Heart right ventricle (tissue), 16 donors: ENCODE results near the gene SEMA3C. TPM values are rescaled to one million over a fixed set of nuclear protein-coding genes. Genes with fewer than 3 reads are reported as not detected.

Source experiments
- ATAC-seq, 8 donors: fragments of 200-7000 bp; cut with Tn5 transposase; one replicate each; pipeline ENCODE4 v1.9.1; 2020; ENCODE audit warnings: mild to moderate bottlenecking in 8 of 8, moderate library complexity in 8 of 8, moderate number of reproducible peaks in 1 of 8
- DNase-seq, 2 donors: peaks; one replicate each; pipeline ENCODE4 v3.0.0-alpha.2; 2020
- H3K27ac ChIP-seq, 10 donors: fragments of 200-600 bp; sonication (generic) in 2 of 10; one replicate each; pipeline versions ENCODE4 v1.5.0 to v1.8.0; 2020 to 2022; ENCODE audit warnings: mild to moderate bottlenecking in 3 of 10
- H3K27me3 ChIP-seq, 7 donors: fragments of 200-600 bp; one replicate each; pipeline ENCODE4 v1.8.0; 2021 to 2022; ENCODE audit warnings: mild to moderate bottlenecking in 2 of 7
- H3K36me3 ChIP-seq, 9 donors: fragments of 200-600 bp; sonication (generic) in 1 of 9; one replicate each; pipeline versions ENCODE4 v1.5.0 to v1.8.0; 2020 to 2022; ENCODE audit warnings: mild to moderate bottlenecking in 2 of 9
- H3K4me1 ChIP-seq, 9 donors: fragments of 200-600 bp; sonication (generic) in 1 of 9; one replicate each; pipeline versions ENCODE4 v1.5.0 to v1.8.0; 2020 to 2022; ENCODE audit warnings: mild to moderate bottlenecking in 4 of 9
- H3K4me3 ChIP-seq, 10 donors: fragments of 200-600 bp; sonication (generic) in 2 of 10; one replicate each; pipeline versions ENCODE4 v1.5.0 to v1.8.0; 2020 to 2022; ENCODE audit warnings: mild to moderate bottlenecking in 7 of 10, moderate library complexity in 2 of 10
- H3K9me3 ChIP-seq, 11 donors: fragments of 200-600 bp in 10 of 11; sonication (generic) in 2 of 11; one replicate each; pipeline versions ENCODE4 v1.5.0 to v1.8.0; 2013 to 2022; ENCODE audit warnings: mild to moderate bottlenecking in 2 of 11, control low read depth in 1 of 11, moderate library complexity in 1 of 11
- CTCF ChIP-seq, 9 donors: fragments of 200-600 bp; sonication (generic) in 2 of 9; IDR thresholded peaks; one replicate each; pipeline versions ENCODE4 v1.5.0 to v1.8.0; 2021 to 2022; ENCODE audit warnings: antibody characterized with exemption in 9 of 9, mild to moderate bottlenecking in 5 of 9, moderate library complexity in 1 of 9
- WGBS, 2 donors: extraction: QIAGEN DNeasy Blood & Tissue Kit; methylation state at CpG; one replicate each; pipeline ENCODE4 v1.1.7; 2013; ENCODE audit warnings: inconsistent platforms in 1 of 2; 5-methylcytosine and 5-hydroxymethylcytosine counted together
- intact Hi-C, 10 donors: fragments of 100-400 bp; cut with DNase I; formaldehyde crosslinking; loops; one replicate each; pipeline versions ENCODE4 v1.11.1 to v1.14.2; 2022
- polyA plus RNA-seq, 2 donors: library from polyadenylated mRNA; stranded (reverse); fragments of 200-250 nt; gene quantifications; one replicate each; pipeline ENCODE4 v1.2.3, GENCODE V29; 2013
- total RNA-seq, 10 donors: library from RNA; stranded (reverse); fragmentation: NEBNext Ultra II Directional in 3 of 10; extraction: Animal tissue kit (Norgen Biotek cat#: 25700) in 3 of 10; gene quantifications; one replicate each; pipeline versions ENCODE4 v1.2.1 to v1.2.4, GENCODE V29; 2021 to 2023
- donor health status: Arrhythmogenic right ventricular cardiomyopathy.
- donor health status: ischemic (EF 13 %, LVEDD 7.1; RV severe dilation, severe dysfunction).
- donor health status: healthy with polysubstance abuse.
- donor health status: DM: no; HTN: yes; CAD: no.
- donor health status: DM: no; HTN: no; CAD: no.
- donor health status: ischemic (EF 25% LVEDD 6.9; RV normal size, moderate dysfunction).
- donor health status: ischemic (EF 25% LVEDD 5.7; RV mildly dilated, moderate dysfunction).
- donor health status: healthy.
- donor health status: DM: yes; HTN: yes; CAD: no.
- donor health status: Ischemic cardiomyopathy.
- donor health status: ischemic (EF 35%, LVEDD 5.7; RV mildly dilated, moderate dysfunction).
- donor health status: nonischemic (EF 11% LVEDD 7.7; RV severe dilation, severe dysfunction).
- donor health status: DM: yes; HTN: yes; CAD: no.
- donor health status: PGD.
- donor health status: ischemic (EF 29% LVEDD 5.4; RV normal size, mild dysfunction).
- donor health status: nonischemic (EF 23%, LVEDD 6.1; RV moderate dilation, normal function).

SEMA3C gene
- total and polyA plus RNA-seq, 12 donors, result 14.5 to 83.2 (median 57.3) TPM

- Histone ChIP-seq H3K36me3 (no peaks in the 10 kb centered on the region), H3K9me3 (no peaks in the 10 kb centered on the region), H3K27me3 (no peaks in the 10 kb centered on the region), H3K27ac (no peak overlapping the region), H3K4me1 (peaks cover 0 to 12% (median 3%) of the 10 kb centered on the region in 9 donors), H3K4me3 (no peak overlapping the region)
- DNase-seq (no peak), ATAC-seq (no peak)
- 64 to 73% methylated on average over 3 of the region's 3 CpGs for WGBS, 2 donors
- intact Hi-C loops, result no loop called here
- no peak for TF ChIP-seq CTCF (IDR thresholded peaks at IDR 0.05)
Measured at GRCh38 chr7:80821771-80822319, 97.0 kb downstream of the SEMA3C start.

- no peak overlapping the region for H3K27ac ChIP-seq
- intact Hi-C loops, result no loop called here
- ATAC-seq, result no peak
Measured at GRCh38 chr7:80819503-80819902, 99.3 kb downstream of the SEMA3C start.

GRCh38 chr7:80818181-80818580, 100.7 kb downstream of the SEMA3C start:
- intact Hi-C loops, result no loop called here
- 90 to 93% methylated on average over 5 of the region's 5 CpGs for WGBS, 2 donors
- Histone ChIP-seq H3K9me3 (no peaks in the 10 kb centered on the region), H3K27me3 (no peaks in the 10 kb centered on the region), H3K4me3 (no peak overlapping the region), H3K36me3 (no peaks in the 10 kb centered on the region), H3K27ac (no peak overlapping the region), H3K4me1 (peaks cover 0 to 5% (median 0%) of the 10 kb centered on the region in 9 donors)
- ATAC-seq (no peak), DNase-seq (no peak)
- no peak for TF ChIP-seq CTCF (IDR thresholded peaks at IDR 0.05)

More at GRCh38 chr7:80819503-80819902, 99.3 kb downstream of the SEMA3C start:
- no peak for DNase-seq
- peaks cover 0 to 5% (median 0%) of the 10 kb centered on the region in 9 donors for H3K4me1 ChIP-seq
- TF ChIP-seq CTCF (IDR thresholded peaks at IDR 0.05), result no peak
- no peak overlapping the region for H3K4me3 ChIP-seq
- no peaks in the 10 kb centered on the region for H3K27me3 ChIP-seq
- no peaks in the 10 kb centered on the region for H3K9me3 ChIP-seq
- no peaks in the 10 kb centered on the region for H3K36me3 ChIP-seq

- H3K4me1 ChIP-seq, result no peaks in the 10 kb centered on the region
- 50 to 55% methylated on average over 2 of the region's 2 CpGs for WGBS, 2 donors
- no peak for ATAC-seq
- no peak for DNase-seq
- no peak overlapping the region for H3K4me3 ChIP-seq
- H3K27ac ChIP-seq, result no peak overlapping the region
- no peak for TF ChIP-seq CTCF (IDR thresholded peaks at IDR 0.05)
- no peaks in the 10 kb centered on the region for H3K36me3 ChIP-seq
- no peaks in the 10 kb centered on the region for H3K27me3 ChIP-seq
- no peaks in the 10 kb centered on the region for H3K9me3 ChIP-seq
- intact Hi-C loops, result no loop called here
Measured at GRCh38 chr7:80816806-80817205, 102.0 kb downstream of the SEMA3C start.
